GM23338 (cell line): Measurements from ENCODE around the gene FHL2. TPM values are rescaled to one million over a fixed set of nuclear protein-coding genes. Genes with fewer than 3 reads are reported as not detected.

Experiments used
- ATAC-seq: fragments of 200-7000 bp; cut with Tn5 transposase; 3 replicates; pipeline ENCODE4 v1.9.1; 2020
- DNase-seq: peaks from one replicate; pipeline ENCODE4 v3.0.0-alpha.2; 2015; ENCODE audit warnings: low spot score
- H2AFZ ChIP-seq: fragments of 200-600 bp; sonication (generic); 2 replicates; pipeline ENCODE4 v1.8.0; 2016; ENCODE audit warnings: antibody characterized with exemption, mild to moderate bottlenecking, moderate library complexity
- H3F3A ChIP-seq: fragments of 200-600 bp; sonication (generic); replicated peaks from 2 replicates; pipeline ENCODE4 v1.8.0; 2017; ENCODE audit warnings: antibody characterized with exemption, mixed run types, low read depth
- H3K27ac ChIP-seq: fragments of 200-600 bp; sonication (generic); 2 replicates; pipeline ENCODE4 v1.6.1; 2016; ENCODE audit warnings: low read depth
- H3K27me3 ChIP-seq: fragments of 200-600 bp; sonication (generic); 2 replicates; pipeline ENCODE4 v1.8.0; 2016; ENCODE audit warnings: mild to moderate bottlenecking, mixed run types, moderate library complexity; ENCODE audit not compliant: insufficient read depth
- H3K36me3 ChIP-seq: fragments of 200-600 bp; sonication (generic); 2 replicates; pipeline ENCODE4 v1.8.0; 2016; ENCODE audit warnings: mild to moderate bottlenecking; ENCODE audit not compliant: insufficient read depth
- H3K4me1 ChIP-seq: fragments of 200-600 bp; sonication (generic); 2 replicates; pipeline ENCODE4 v1.8.0; 2016; ENCODE audit warnings: mild to moderate bottlenecking, moderate library complexity; ENCODE audit not compliant: insufficient read depth
- H3K4me2 ChIP-seq: fragments of 200-600 bp; sonication (generic); 2 replicates; pipeline ENCODE4 v1.7.1; 2017; ENCODE audit warnings: mixed run types
- H3K4me3 ChIP-seq: fragments of 200-600 bp; sonication (generic); 2 replicates; pipeline ENCODE4 v1.6.1; 2016; ENCODE audit warnings: mixed run types
- H3K79me2 ChIP-seq: fragments of 200-600 bp; sonication (generic); replicated peaks from 2 replicates; pipeline ENCODE4 v1.8.0; 2017; ENCODE audit warnings: mild to moderate bottlenecking; ENCODE audit not compliant: insufficient read depth
- H3K9me2 ChIP-seq: fragments of 200-600 bp; sonication (generic); 2 replicates; pipeline ENCODE4 v1.8.0; 2017; ENCODE audit not compliant: insufficient read depth
- H4K20me1 ChIP-seq: fragments of 200-600 bp; sonication (generic); replicated peaks from 2 replicates; pipeline ENCODE4 v1.8.0; 2017; ENCODE audit warnings: mild to moderate bottlenecking; ENCODE audit not compliant: insufficient read depth
- H3K27ac Mint-ChIP-seq: 2 replicates; pipeline ENCODE4 v1.8.0; 2020; ENCODE audit warnings: inconsistent platforms, mild to moderate bottlenecking, moderate library complexity, mixed read lengths
- H3K27me3 Mint-ChIP-seq: 3 replicates; pipeline ENCODE4 v1.8.0; 2022; ENCODE audit warnings: low read depth, mild to moderate bottlenecking, moderate library complexity, mixed read lengths, inconsistent platforms; ENCODE audit not compliant: insufficient read depth, poor library complexity
- H3K36me3 Mint-ChIP-seq: 3 replicates; pipeline ENCODE4 v1.8.0; 2021; ENCODE audit warnings: low read depth, mild to moderate bottlenecking, inconsistent platforms, moderate library complexity, mixed read lengths
- H3K4me1 Mint-ChIP-seq: 3 replicates; pipeline ENCODE4 v1.8.0; 2020; ENCODE audit warnings: mild to moderate bottlenecking, inconsistent platforms, mixed read lengths
- H3K4me3 Mint-ChIP-seq: 3 replicates; pipeline ENCODE4 v1.8.0; 2021; ENCODE audit warnings: moderate library complexity, mild to moderate bottlenecking, inconsistent platforms, mixed read lengths
- H3K9me3 Mint-ChIP-seq: 3 replicates; pipeline ENCODE4 v1.8.0; 2020; ENCODE audit warnings: moderate library complexity, mild to moderate bottlenecking, inconsistent platforms, mixed read lengths
- CREB1 ChIP-seq: fragments of 250-450 bp; sonication (Bioruptor Pico); IDR thresholded peaks from 2 replicates; pipeline ENCODE4 v1.5.0; 2020; ENCODE audit warnings: low read depth, mild to moderate bottlenecking, moderate library complexity
- EZH2 ChIP-seq: fragments of 200-600 bp; sonication (generic); IDR thresholded peaks from one replicate; pipeline ENCODE4 v1.8.0; 2017; ENCODE audit warnings: antibody characterized with exemption, mild to moderate bottlenecking, low read depth; ENCODE audit not compliant: unreplicated experiment
- EZH2phosphoT487 ChIP-seq: fragments of 200-600 bp; sonication (generic); IDR thresholded peaks from one replicate; pipeline ENCODE4 v1.8.1; 2018; ENCODE audit warnings: antibody characterized with exemption; ENCODE audit not compliant: unreplicated experiment
- JUNB ChIP-seq: IDR thresholded peaks from one replicate; pipeline ENCODE4 v1.6.1; 2016; ENCODE audit warnings: antibody characterized with exemption; ENCODE audit not compliant: unreplicated experiment
- NANOG ChIP-seq: IDR thresholded peaks from 2 replicates; pipeline ENCODE4 v1.6.1; 2016; ENCODE audit warnings: antibody characterized with exemption, borderline replicate concordance
- STAT1 ChIP-seq: IDR thresholded peaks from one replicate; pipeline ENCODE4 v1.6.1; 2016; ENCODE audit warnings: antibody characterized with exemption; ENCODE audit not compliant: unreplicated experiment
- ZNF331 ChIP-seq: fragments of 250-450 bp; sonication (Bioruptor Pico); IDR thresholded peaks from 2 replicates; pipeline ENCODE4 v1.5.0; 2020; ENCODE audit warnings: low read depth, mild to moderate bottlenecking, moderate library complexity
- ZNF462 ChIP-seq: fragments of 250-450 bp; sonication (Bioruptor Pico); IDR thresholded peaks from 2 replicates; pipeline ENCODE4 v1.5.0; 2020; ENCODE audit warnings: mild to moderate bottlenecking, moderate library complexity
- polyA plus RNA-seq: library from polyadenylated mRNA; unstranded; fragments of >200 nt; fragmentation: Nextera tagmentation; extraction: Ambion mirVana; gene quantifications from 2 replicates; pipeline ENCODE4 v1.2.1, GENCODE V29; 2016
- total RNA-seq: library from RNA; depleted of rRNA; stranded (reverse); fragments of >200 nt; shearing (Covaris generic); gene quantifications from 2 replicates; pipeline ENCODE4 v1.2.3, GENCODE V29; 2014
- TF ChIP-seq, protein P1 (sequence below): IDR thresholded peaks from 2 replicates; pipeline ENCODE4 v1.6.1; 2016; ENCODE audit warnings: antibody characterized with exemption
- TF ChIP-seq, protein P2 (sequence below), 2 experiments: fragments of 200-600 bp in 1 of 2; sonication (generic) in 1 of 2; conservative IDR thresholded peaks; 2 replicates each; pipeline versions ENCODE4 v1.5.1 to v1.6.1; 2016 to 2017; ENCODE audit warnings: antibody characterized with exemption in 2 of 2, low read depth in 2 of 2, mild to moderate bottlenecking in 2 of 2, moderate library complexity in 1 of 2

The FHL2 gene
- total and polyA plus RNA-seq, 2 experiments from 2014 or later, result 29.0 to 30.9 TPM

GRCh38 chr2:105373895-105374401 lies 24.9 kb downstream of the FHL2 start:
- no peaks in the 10 kb centered on the region for H3F3A ChIP-seq
- peaks cover 12% of the 10 kb centered on the region for H3K36me3 Mint-ChIP-seq
- DNase-seq (no peak), ATAC-seq (no peak)
- TF ChIP-seq EZH2 (no peak), JUNB (no peak), ZNF331 (no peak), NANOG (no peak)
- TF ChIP-seq, protein P1, sequence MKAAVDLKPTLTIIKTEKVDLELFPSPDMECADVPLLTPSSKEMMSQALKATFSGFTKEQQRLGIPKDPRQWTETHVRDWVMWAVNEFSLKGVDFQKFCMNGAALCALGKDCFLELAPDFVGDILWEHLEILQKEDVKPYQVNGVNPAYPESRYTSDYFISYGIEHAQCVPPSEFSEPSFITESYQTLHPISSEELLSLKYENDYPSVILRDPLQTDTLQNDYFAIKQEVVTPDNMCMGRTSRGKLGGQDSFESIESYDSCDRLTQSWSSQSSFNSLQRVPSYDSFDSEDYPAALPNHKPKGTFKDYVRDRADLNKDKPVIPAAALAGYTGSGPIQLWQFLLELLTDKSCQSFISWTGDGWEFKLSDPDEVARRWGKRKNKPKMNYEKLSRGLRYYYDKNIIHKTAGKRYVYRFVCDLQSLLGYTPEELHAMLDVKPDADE, result no peak
- TF ChIP-seq, protein P2, sequence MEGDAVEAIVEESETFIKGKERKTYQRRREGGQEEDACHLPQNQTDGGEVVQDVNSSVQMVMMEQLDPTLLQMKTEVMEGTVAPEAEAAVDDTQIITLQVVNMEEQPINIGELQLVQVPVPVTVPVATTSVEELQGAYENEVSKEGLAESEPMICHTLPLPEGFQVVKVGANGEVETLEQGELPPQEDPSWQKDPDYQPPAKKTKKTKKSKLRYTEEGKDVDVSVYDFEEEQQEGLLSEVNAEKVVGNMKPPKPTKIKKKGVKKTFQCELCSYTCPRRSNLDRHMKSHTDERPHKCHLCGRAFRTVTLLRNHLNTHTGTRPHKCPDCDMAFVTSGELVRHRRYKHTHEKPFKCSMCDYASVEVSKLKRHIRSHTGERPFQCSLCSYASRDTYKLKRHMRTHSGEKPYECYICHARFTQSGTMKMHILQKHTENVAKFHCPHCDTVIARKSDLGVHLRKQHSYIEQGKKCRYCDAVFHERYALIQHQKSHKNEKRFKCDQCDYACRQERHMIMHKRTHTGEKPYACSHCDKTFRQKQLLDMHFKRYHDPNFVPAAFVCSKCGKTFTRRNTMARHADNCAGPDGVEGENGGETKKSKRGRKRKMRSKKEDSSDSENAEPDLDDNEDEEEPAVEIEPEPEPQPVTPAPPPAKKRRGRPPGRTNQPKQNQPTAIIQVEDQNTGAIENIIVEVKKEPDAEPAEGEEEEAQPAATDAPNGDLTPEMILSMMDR (conservative IDR thresholded peaks at IDR 0.05; ENCODE audit: low read depth in 2 of 2), result no peak
- H3K27me3 Mint-ChIP-seq, result peaks cover 3% of the 10 kb centered on the region
- no peaks in the 10 kb centered on the region for H3K9me2 ChIP-seq
- H3K79me2 ChIP-seq, result 0 out of 2 replicates have a peak, but pooled peaks cover 2% of the 10 kb centered on the region
- no peaks in the 10 kb centered on the region; the same call in 1 of the 2 replicates for H4K20me1 ChIP-seq
- H3K4me1 Mint-ChIP-seq, result 0 out of 3 replicates have a peak, but pooled peaks cover 2% of the 10 kb centered on the region
- H3K4me3 Mint-ChIP-seq, result no peak overlapping the region
- H2AFZ ChIP-seq, result no peak overlapping the region
- no peaks in the 10 kb centered on the region for H3K36me3 ChIP-seq
- no peak overlapping the region for H3K4me3 ChIP-seq
- H3K4me2 ChIP-seq, result no peak overlapping the region
- peak overlapping the region; percentile 39; the same call in 1 of the 2 replicates for H3K27ac Mint-ChIP-seq
- no peaks in the 10 kb centered on the region for H3K27me3 ChIP-seq
- H3K4me1 ChIP-seq, result no peaks in the 10 kb centered on the region
- no peak overlapping the region for H3K27ac ChIP-seq
- H3K9me3 Mint-ChIP-seq, result no peaks in the 10 kb centered on the region

DNA sequence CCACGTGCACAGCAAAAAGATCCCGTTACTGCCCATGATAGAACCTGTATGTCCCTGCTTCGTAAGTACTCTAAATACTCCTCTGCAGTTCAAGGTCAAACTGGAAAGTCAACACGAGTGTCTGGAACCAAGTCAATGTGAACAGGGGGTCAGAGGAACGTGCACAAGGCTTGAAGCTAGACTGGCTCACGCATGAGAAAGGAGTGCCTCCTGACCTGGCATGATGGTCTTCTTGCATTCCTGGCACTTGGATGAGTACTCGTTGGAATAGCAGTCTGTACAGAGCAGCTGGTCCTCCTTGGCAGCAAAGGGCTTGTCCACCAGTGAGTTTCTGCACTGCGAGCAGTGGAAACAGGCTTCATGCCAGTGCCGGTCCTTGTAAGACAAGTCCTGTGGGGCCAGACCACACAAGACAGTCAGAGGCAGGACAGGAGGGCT lies 25.5 kb downstream of the FHL2 start:
- no peak overlapping the region; the same call in 1 of the 2 replicates for H3K27ac Mint-ChIP-seq
- Histone ChIP-seq H3K4me3 (no peak overlapping the region), H4K20me1 (no peaks in the 10 kb centered on the region; the same call in 1 of the 2 replicates), H2AFZ (no peak overlapping the region), H3F3A (no peaks in the 10 kb centered on the region), H3K4me2 (no peak overlapping the region), H3K27me3 (no peaks in the 10 kb centered on the region), H3K27ac (no peak overlapping the region), H3K79me2 (0 out of 2 replicates have a peak, but pooled peaks cover 2% of the 10 kb centered on the region), H3K4me1 (no peaks in the 10 kb centered on the region), H3K36me3 (no peaks in the 10 kb centered on the region), H3K9me2 (no peaks in the 10 kb centered on the region)
- peaks cover 3% of the 10 kb centered on the region for H3K27me3 Mint-ChIP-seq
- H3K4me1 Mint-ChIP-seq, result 0 out of 3 replicates have a peak, but pooled peaks cover 2% of the 10 kb centered on the region
- peaks cover 12% of the 10 kb centered on the region for H3K36me3 Mint-ChIP-seq
- ATAC-seq (no peak), DNase-seq (no peak)
- H3K4me3 Mint-ChIP-seq, result no peak overlapping the region
- H3K9me3 Mint-ChIP-seq, result no peaks in the 10 kb centered on the region
- TF ChIP-seq CREB1, result no peak
- no peak for TF ChIP-seq EZH2phosphoT487
- no peak for TF ChIP-seq ZNF462 (CRISPR knock-in tag)
- no peak for TF ChIP-seq NANOG
- TF ChIP-seq, protein P1, result no peak
- no peak for TF ChIP-seq STAT1
